ENCODE data around the gene EPHB6. TPM values are rescaled to one million over a fixed set of nuclear protein-coding genes. Genes with fewer than 3 reads are reported as not detected.

EPHB6 gene
- polyA plus RNA-seq, 1 experiment, result 0.51 TPM

GRCh38 chr7:142872106-142872675, 17.3 kb downstream of the EPHB6 start:
- DNase-seq (ENCODE audit: low read depth, low spot score), result no peak
- ChIA-PET CTCF (no interaction called here), POLR2A (no interaction called here)
- no peak for TF ChIP-seq CTCF (IDR thresholded peaks at IDR 0.05; ENCODE audit: low read depth, low read length)
- Histone ChIP-seq H3K27me3 (ENCODE audit: control insufficient read depth, insufficient read depth, low read length) (no peaks in the 10 kb centered on the region), H3K4me3 (ENCODE audit: low read depth, low read length) (no peak overlapping the region), H3K9me3 (ENCODE audit: control insufficient read depth, insufficient read depth, low read length) (peaks cover 32% of the 10 kb centered on the region), H3K27ac (ENCODE audit: low read depth, low read length) (no peak overlapping the region)

- CTCF ChIA-PET, result interaction anchor here (1.0 to 1.2 kb wide), 2 partner anchors 62 to 342 kb away, joined by 4 read pairs; no protein-coding TSS in a partner anchor
- no peak for DNase-seq (ENCODE audit: low read depth, low spot score)
- H3K4me3 ChIP-seq (ENCODE audit: low read depth, low read length), result no peak overlapping the region
Measured at GRCh38 chr7:142873281-142873784, 18.5 kb downstream of the EPHB6 start.

GRCh38 chr7:142873871-142874270, 19.0 kb downstream of the EPHB6 start:
- DNase-seq (ENCODE audit: low read depth, low spot score), result no peak
- H3K9me3 ChIP-seq (ENCODE audit: control insufficient read depth, insufficient read depth, low read length), result peaks cover 23% of the 10 kb centered on the region
- no peak overlapping the region for H3K27ac ChIP-seq (ENCODE audit: low read depth, low read length)
- TF ChIP-seq CTCF (IDR thresholded peaks at IDR 0.05; ENCODE audit: low read depth, low read length), result no peak
- H3K4me3 ChIP-seq (ENCODE audit: low read depth, low read length), result no peak overlapping the region
- ChIA-PET CTCF (interaction anchor here (1.0 to 1.2 kb wide), 2 partner anchors 62 to 341 kb away, joined by 4 read pairs; no protein-coding TSS in a partner anchor), POLR2A (no interaction called here)
- H3K27me3 ChIP-seq (ENCODE audit: control insufficient read depth, insufficient read depth, low read length), result no peaks in the 10 kb centered on the region

More at GRCh38 chr7:142873281-142873784, 18.5 kb downstream of the EPHB6 start:
- TF ChIP-seq CTCF (IDR thresholded peaks at IDR 0.05; ENCODE audit: low read depth, low read length), result peak; percentile 25
- POLR2A ChIA-PET, result no interaction called here
- Histone ChIP-seq H3K9me3 (ENCODE audit: control insufficient read depth, insufficient read depth, low read length) (peaks cover 26% of the 10 kb centered on the region), H3K27me3 (ENCODE audit: control insufficient read depth, insufficient read depth, low read length) (no peaks in the 10 kb centered on the region), H3K27ac (ENCODE audit: low read depth, low read length) (no peak overlapping the region)

- no peak for TF ChIP-seq CTCF (IDR thresholded peaks at IDR 0.05; ENCODE audit: low read depth, low read length)
- H3K27ac ChIP-seq (ENCODE audit: low read depth, low read length), result no peak overlapping the region
- ChIA-PET POLR2A (no interaction called here), CTCF (no interaction called here)
- H3K4me3 ChIP-seq (ENCODE audit: low read depth, low read length), result no peak overlapping the region
- no peak for DNase-seq (ENCODE audit: low read depth, low spot score)
- H3K27me3 ChIP-seq (ENCODE audit: control insufficient read depth, insufficient read depth, low read length), result no peaks in the 10 kb centered on the region
- peaks cover 21% of the 10 kb centered on the region for H3K9me3 ChIP-seq (ENCODE audit: control insufficient read depth, insufficient read depth, low read length)
Measured at GRCh38 chr7:142874409-142874808, 19.5 kb downstream of the EPHB6 start.

GRCh38 chr7:142874837-142875236, 20.0 kb downstream of the EPHB6 start:
- POLR2A ChIA-PET, result no interaction called here

More at GRCh38 chr7:142874837-142875236, 20.0 kb downstream of the EPHB6 start:
- H3K4me3 ChIP-seq (ENCODE audit: low read depth, low read length), result no peak overlapping the region
- no peak for TF ChIP-seq CTCF (IDR thresholded peaks at IDR 0.05; ENCODE audit: low read depth, low read length)
- H3K9me3 ChIP-seq (ENCODE audit: control insufficient read depth, insufficient read depth, low read length), result peaks cover 21% of the 10 kb centered on the region
- H3K27ac ChIP-seq (ENCODE audit: low read depth, low read length), result no peak overlapping the region
- no peaks in the 10 kb centered on the region for H3K27me3 ChIP-seq (ENCODE audit: control insufficient read depth, insufficient read depth, low read length)
- CTCF ChIA-PET, result no interaction called here
- DNase-seq (ENCODE audit: low read depth, low spot score), result no peak
